ENCODE measurements around the gene NHLRC4.

NHLRC4 gene

DNA sequence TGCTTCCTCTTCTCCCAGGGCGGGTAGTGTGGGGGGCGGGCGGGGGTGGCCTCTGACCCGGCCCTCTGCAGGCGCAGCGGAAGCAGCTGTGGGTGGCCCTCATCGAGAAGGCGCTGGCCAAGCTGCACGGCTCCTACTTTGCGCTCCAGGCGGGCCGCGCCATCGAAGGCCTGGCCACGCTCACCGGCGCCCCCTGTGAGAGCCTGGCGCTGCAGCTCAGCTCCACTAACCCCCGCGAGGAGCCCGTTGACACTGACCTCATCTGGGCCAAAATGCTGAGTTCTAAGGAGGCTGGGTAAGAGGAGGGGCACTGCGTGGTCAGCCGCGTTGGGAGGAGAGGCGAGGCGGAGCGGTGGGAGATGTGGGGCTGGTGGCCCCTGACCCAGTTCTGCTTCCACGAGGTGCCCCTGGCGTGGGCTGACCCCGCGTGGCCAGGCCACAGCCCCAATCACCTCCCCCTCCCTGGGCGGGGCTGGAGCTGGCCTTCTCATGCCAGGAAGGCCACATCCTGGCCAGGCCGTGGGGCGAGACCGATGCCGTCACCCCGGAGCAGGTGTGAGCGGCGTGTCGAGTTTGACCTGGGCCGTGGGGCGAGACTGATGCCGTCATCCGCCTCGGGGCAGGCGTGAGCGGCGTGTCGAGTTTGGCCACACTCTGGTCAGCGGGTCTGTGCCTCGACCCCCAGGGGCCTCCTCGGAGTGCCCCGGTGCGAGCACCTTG, 17.1 kb upstream of the NHLRC4 start:
- H3K27me3 ChIP-seq (replicated peaks in 2 of 5; ENCODE audit: control insufficient read depth in 4 of 5, insufficient read depth in 5 of 5, low read length in 4 of 5), result no peaks in the 10 kb centered on the region
- peaks cover 5 to 59% (median 30%) of the 10 kb centered on the region in 4 experiments for H3K36me3 ChIP-seq (ENCODE audit: control insufficient read depth in 4 of 4, insufficient read depth in 4 of 4, low read length in 3 of 4)
- 98% methylated on average over 49 of the region's 54 CpGs for WGBS (ENCODE audit: insufficient coverage)
- H3K27ac ChIP-seq (ENCODE audit: insufficient read depth in 1 of 2, low read depth in 1 of 2, low read length in 2 of 2, poor library complexity in 1 of 2, severe bottlenecking in 2 of 2), result no peak overlapping the region
- H3K9me3 ChIP-seq (ENCODE audit: control extremely low read depth in 1 of 5, control insufficient read depth in 4 of 5, insufficient read depth in 2 of 5, low read depth in 1 of 5, low read length in 4 of 5), result no peaks in the 10 kb centered on the region
- CTCF ChIA-PET, result no interaction called here
- H3K4me3 ChIP-seq (ENCODE audit: control insufficient read depth in 1 of 7, extremely low read depth in 1 of 7, insufficient read depth in 4 of 7, low read depth in 2 of 7, low read length in 6 of 7), result no peak overlapping the region
- peak in 2 of 3 donors; percentile 28 to 32 for DNase-seq
- peaks cover 0 to 2% (median 0%) of the 10 kb centered on the region in 4 experiments for H3K4me1 ChIP-seq (ENCODE audit: control extremely low read depth in 1 of 4, control insufficient read depth in 4 of 4, insufficient read depth in 4 of 4, low read length in 3 of 4)
- POLR2A ChIA-PET, result no interaction called here

- Histone ChIP-seq H3K36me3 (ENCODE audit: control insufficient read depth in 4 of 4, insufficient read depth in 4 of 4, low read length in 3 of 4) (peaks cover 5 to 54% (median 30%) of the 10 kb centered on the region in 4 experiments), H3K27ac (ENCODE audit: insufficient read depth in 1 of 2, low read depth in 1 of 2, low read length in 2 of 2, poor library complexity in 1 of 2, severe bottlenecking in 2 of 2) (no peak overlapping the region), H3K27me3 (replicated peaks in 2 of 5; ENCODE audit: control insufficient read depth in 4 of 5, insufficient read depth in 5 of 5, low read length in 4 of 5) (no peaks in the 10 kb centered on the region), H3K9me3 (ENCODE audit: control extremely low read depth in 1 of 5, control insufficient read depth in 4 of 5, insufficient read depth in 2 of 5, low read depth in 1 of 5, low read length in 4 of 5) (no peaks in the 10 kb centered on the region), H3K4me1 (ENCODE audit: control extremely low read depth in 1 of 4, control insufficient read depth in 4 of 4, insufficient read depth in 4 of 4, low read length in 3 of 4) (peaks cover 0 to 2% (median 0%) of the 10 kb centered on the region in 4 experiments), H3K4me3 (ENCODE audit: control insufficient read depth in 1 of 7, extremely low read depth in 1 of 7, insufficient read depth in 4 of 7, low read depth in 2 of 7, low read length in 6 of 7) (no peak overlapping the region)
- DNase-seq, result no peak
- WGBS (ENCODE audit: insufficient coverage), result 91% methylated on average over 25 of the region's 28 CpGs
- ChIA-PET CTCF (no interaction called here), POLR2A (no interaction called here)
Observed at GRCh38 chr16:551210-551609, 15.6 kb upstream of the NHLRC4 start.

GRCh38 chr16:552171-552570, 14.6 kb upstream of the NHLRC4 start:
- ChIA-PET CTCF (no interaction called here), POLR2A (no interaction called here)
- Histone ChIP-seq H3K36me3 (ENCODE audit: control insufficient read depth in 4 of 4, insufficient read depth in 4 of 4, low read length in 3 of 4) (peaks cover 5 to 50% (median 28%) of the 10 kb centered on the region in 4 experiments), H3K4me1 (ENCODE audit: control extremely low read depth in 1 of 4, control insufficient read depth in 4 of 4, insufficient read depth in 4 of 4, low read length in 3 of 4) (peaks cover 0 to under 1% (median 0%) of the 10 kb centered on the region in 4 experiments), H3K27ac (ENCODE audit: insufficient read depth in 1 of 2, low read depth in 1 of 2, low read length in 2 of 2, poor library complexity in 1 of 2, severe bottlenecking in 2 of 2) (no peak overlapping the region), H3K4me3 (ENCODE audit: control insufficient read depth in 1 of 7, extremely low read depth in 1 of 7, insufficient read depth in 4 of 7, low read depth in 2 of 7, low read length in 6 of 7) (no peak overlapping the region), H3K27me3 (replicated peaks in 2 of 5; ENCODE audit: control insufficient read depth in 4 of 5, insufficient read depth in 5 of 5, low read length in 4 of 5) (no peaks in the 10 kb centered on the region), H3K9me3 (ENCODE audit: control extremely low read depth in 1 of 5, control insufficient read depth in 4 of 5, insufficient read depth in 2 of 5, low read depth in 1 of 5, low read length in 4 of 5) (no peaks in the 10 kb centered on the region)
- 97% methylated on average over 35 of the region's 35 CpGs for WGBS (ENCODE audit: insufficient coverage)
- no peak for DNase-seq

- DNase-seq, result no peak
- H3K36me3 ChIP-seq (ENCODE audit: control insufficient read depth in 4 of 4, insufficient read depth in 4 of 4, low read length in 3 of 4), result peaks cover 1 to 38% (median 20%) of the 10 kb centered on the region in 4 experiments
- POLR2A ChIA-PET, result no interaction called here
- WGBS (ENCODE audit: insufficient coverage), result 94% methylated on average over 30 of the region's 33 CpGs
- peaks cover 0 to 16% (median 12%) of the 10 kb centered on the region in 4 experiments for H3K4me1 ChIP-seq (ENCODE audit: control extremely low read depth in 1 of 4, control insufficient read depth in 4 of 4, insufficient read depth in 4 of 4, low read length in 3 of 4)
- H3K9me3 ChIP-seq (ENCODE audit: control extremely low read depth in 1 of 5, control insufficient read depth in 4 of 5, insufficient read depth in 2 of 5, low read depth in 1 of 5, low read length in 4 of 5), result no peaks in the 10 kb centered on the region
- H3K4me3 ChIP-seq (ENCODE audit: control insufficient read depth in 1 of 7, extremely low read depth in 1 of 7, insufficient read depth in 4 of 7, low read depth in 2 of 7, low read length in 6 of 7), result no peak overlapping the region
- H3K27ac ChIP-seq (ENCODE audit: insufficient read depth in 1 of 2, low read depth in 1 of 2, low read length in 2 of 2, poor library complexity in 1 of 2, severe bottlenecking in 2 of 2), result no peak overlapping the region
- CTCF ChIA-PET, result interaction anchor here (1.3 kb wide), 1 partner anchor 22 kb away, joined by 3 read pairs; no protein-coding TSS in a partner anchor
- H3K27me3 ChIP-seq (replicated peaks in 2 of 5; ENCODE audit: control insufficient read depth in 4 of 5, insufficient read depth in 5 of 5, low read length in 4 of 5), result peaks cover 0 to 6% (median 0%) of the 10 kb centered on the region in 5 experiments
Observed at GRCh38 chr16:553601-554296, 13.1 kb upstream of the NHLRC4 start.

- peaks cover 0 to 35% (median 17%) of the 10 kb centered on the region in 4 experiments for H3K36me3 ChIP-seq (ENCODE audit: control insufficient read depth in 4 of 4, insufficient read depth in 4 of 4, low read length in 3 of 4)
- H3K4me1 ChIP-seq (ENCODE audit: control extremely low read depth in 1 of 4, control insufficient read depth in 4 of 4, insufficient read depth in 4 of 4, low read length in 3 of 4), result peaks cover 0 to 16% (median 15%) of the 10 kb centered on the region in 4 experiments
- CTCF ChIA-PET, result interaction anchor here (1.3 kb wide), 1 partner anchor 21 kb away, joined by 3 read pairs; no protein-coding TSS in a partner anchor
- peaks cover 0 to 11% (median 0%) of the 10 kb centered on the region in 5 experiments for H3K27me3 ChIP-seq (replicated peaks in 2 of 5; ENCODE audit: control insufficient read depth in 4 of 5, insufficient read depth in 5 of 5, low read length in 4 of 5)
- no peak for DNase-seq
- POLR2A ChIA-PET, result no interaction called here
- no peak overlapping the region for H3K27ac ChIP-seq (ENCODE audit: insufficient read depth in 1 of 2, low read depth in 1 of 2, low read length in 2 of 2, poor library complexity in 1 of 2, severe bottlenecking in 2 of 2)
- H3K4me3 ChIP-seq (ENCODE audit: control insufficient read depth in 1 of 7, extremely low read depth in 1 of 7, insufficient read depth in 4 of 7, low read depth in 2 of 7, low read length in 6 of 7), result no peak overlapping the region
- WGBS (ENCODE audit: insufficient coverage), result 92% methylated on average over 7 of the region's 11 CpGs
- H3K9me3 ChIP-seq (ENCODE audit: control extremely low read depth in 1 of 5, control insufficient read depth in 4 of 5, insufficient read depth in 2 of 5, low read depth in 1 of 5, low read length in 4 of 5), result no peaks in the 10 kb centered on the region
Observed at GRCh38 chr16:554297-554621, 12.5 kb upstream of the NHLRC4 start.

GRCh38 chr16:554640-555365, 12.0 kb upstream of the NHLRC4 start:
- Histone ChIP-seq H3K27ac (ENCODE audit: insufficient read depth in 1 of 2, low read depth in 1 of 2, low read length in 2 of 2, poor library complexity in 1 of 2, severe bottlenecking in 2 of 2) (no peak overlapping the region), H3K36me3 (ENCODE audit: control insufficient read depth in 4 of 4, insufficient read depth in 4 of 4, low read length in 3 of 4) (peaks cover 0 to 32% (median 14%) of the 10 kb centered on the region in 4 experiments), H3K9me3 (ENCODE audit: control extremely low read depth in 1 of 5, control insufficient read depth in 4 of 5, insufficient read depth in 2 of 5, low read depth in 1 of 5, low read length in 4 of 5) (no peaks in the 10 kb centered on the region), H3K4me3 (ENCODE audit: control insufficient read depth in 1 of 7, extremely low read depth in 1 of 7, insufficient read depth in 4 of 7, low read depth in 2 of 7, low read length in 6 of 7) (no peak overlapping the region), H3K27me3 (replicated peaks in 2 of 5; ENCODE audit: control insufficient read depth in 4 of 5, insufficient read depth in 5 of 5, low read length in 4 of 5) (peaks cover 0 to 17% (median 2%) of the 10 kb centered on the region in 5 experiments), H3K4me1 (ENCODE audit: control extremely low read depth in 1 of 4, control insufficient read depth in 4 of 4, insufficient read depth in 4 of 4, low read length in 3 of 4) (peaks cover 0 to 21% (median 15%) of the 10 kb centered on the region in 4 experiments)
- whole genome bisulfite sequencing (ENCODE audit: insufficient coverage), result 94% methylated on average over 53 of the region's 54 CpGs
- ChIA-PET POLR2A (no interaction called here), CTCF (interaction anchor here (1.3 kb wide), 1 partner anchor 20 kb away, joined by 3 read pairs; no protein-coding TSS in a partner anchor)
- no peak for DNase-seq
